IPS-18c (cell line): Measurements from ENCODE around the gene SGCD.

Experiments
- H3K4me3 ChIP-seq: 2 replicates; pipeline ENCODE4 v1.7.0; 2013; ENCODE audit warnings: low read depth, mild to moderate bottlenecking, low read length, moderate library complexity; ENCODE audit not compliant: insufficient read depth
- H3K9me3 ChIP-seq: one replicate; pipeline ENCODE4 v1.6.1; 2013; ENCODE audit warnings: mild to moderate bottlenecking, low read length, moderate library complexity; ENCODE audit not compliant: control insufficient read depth, insufficient read depth

The SGCD gene

GRCh38 chr5:156421798-156422197, 94.8 kb downstream of the SGCD start:
- H3K9me3 ChIP-seq = no peaks in the 10 kb centered on the region
- no peak overlapping the region for H3K4me3 ChIP-seq

- H3K9me3 ChIP-seq = no peaks in the 10 kb centered on the region
- no peak overlapping the region for H3K4me3 ChIP-seq
Measured at GRCh38 chr5:156423597-156423996, 96.6 kb downstream of the SGCD start.

GRCh38 chr5:156427315-156427714, 100.4 kb downstream of the SGCD start:
- H3K4me3 ChIP-seq = no peak overlapping the region
- no peaks in the 10 kb centered on the region for H3K9me3 ChIP-seq

GRCh38 chr5:156431956-156432829, 105.2 kb downstream of the SGCD start:
- Histone ChIP-seq H3K4me3 (no peak overlapping the region), H3K9me3 (no peaks in the 10 kb centered on the region)

- Histone ChIP-seq H3K9me3 (no peaks in the 10 kb centered on the region), H3K4me3 (no peak overlapping the region)
Measured at GRCh38 chr5:156432830-156433105, 105.8 kb downstream of the SGCD start.

DNA sequence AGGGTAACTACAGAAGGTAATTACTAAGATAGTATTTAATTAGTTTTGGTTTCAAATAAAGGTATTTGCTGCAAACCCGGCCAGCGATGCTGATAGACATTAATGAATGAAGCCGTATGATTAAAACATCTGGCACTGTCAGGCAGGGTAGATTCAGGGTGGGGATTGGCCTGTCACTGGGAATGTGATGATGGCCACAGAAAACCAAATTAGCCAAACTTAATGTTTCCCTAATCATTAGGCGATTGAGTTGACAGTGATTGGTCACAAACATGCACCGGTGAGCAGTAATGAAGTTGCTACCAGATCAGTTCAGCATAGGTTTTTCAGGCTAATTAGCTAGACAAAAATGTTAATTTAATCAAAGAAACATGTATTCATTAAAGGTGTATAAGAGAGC, 107.5 kb downstream of the SGCD start:
- Histone ChIP-seq H3K4me3 (no peak overlapping the region), H3K9me3 (no peaks in the 10 kb centered on the region)

DNA sequence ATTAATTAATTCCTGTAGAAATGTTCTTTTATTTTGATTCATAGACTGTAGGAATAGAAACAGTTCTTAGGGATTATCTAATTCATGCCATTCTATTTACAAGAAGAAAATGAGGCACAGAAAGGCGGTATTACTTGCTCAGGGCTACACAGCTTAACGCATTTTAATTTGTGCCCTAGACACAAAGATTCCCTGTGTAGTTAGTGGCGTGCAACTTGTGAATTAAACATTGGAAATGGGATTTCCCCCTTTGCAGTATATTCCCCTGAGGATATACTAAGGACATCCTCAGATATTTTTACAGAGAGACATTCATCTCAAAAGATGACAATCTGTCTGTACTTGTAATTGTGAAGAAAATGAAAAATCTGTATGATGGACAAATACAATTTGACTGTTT, 108.1 kb downstream of the SGCD start:
- no peak overlapping the region for H3K4me3 ChIP-seq
- H3K9me3 ChIP-seq = no peaks in the 10 kb centered on the region

GRCh38 chr5:156438076-156438475, 111.1 kb downstream of the SGCD start:
- Histone ChIP-seq H3K4me3 (no peak overlapping the region), H3K9me3 (no peaks in the 10 kb centered on the region)

DNA sequence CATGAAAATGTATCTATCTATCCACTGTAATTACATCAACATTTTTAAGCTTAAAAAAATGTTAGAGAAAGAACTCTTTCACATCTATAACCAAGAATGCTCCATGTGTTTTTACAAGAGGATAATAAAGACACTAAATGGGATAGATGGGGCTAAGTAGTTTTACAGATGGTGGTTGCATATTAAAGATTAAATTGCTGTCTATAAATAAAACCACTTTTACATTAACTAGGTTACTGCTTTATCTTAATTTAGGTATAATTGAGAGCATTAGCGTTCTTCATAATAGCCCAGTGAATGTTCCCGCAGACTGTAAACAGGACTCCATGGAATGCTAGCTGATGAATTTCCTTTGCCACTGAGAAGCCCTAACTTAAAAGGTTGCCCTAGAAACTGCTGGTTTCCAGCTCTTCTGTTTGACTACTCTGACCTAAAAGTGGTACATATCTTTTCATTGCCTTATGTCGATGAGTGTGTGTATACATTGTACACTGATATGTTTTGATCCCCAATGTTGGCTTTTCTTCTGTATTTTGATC, 117.9 kb downstream of the SGCD start:
- Histone ChIP-seq H3K4me3 (no peak overlapping the region), H3K9me3 (no peaks in the 10 kb centered on the region)

- H3K9me3 ChIP-seq = no peaks in the 10 kb centered on the region
- H3K4me3 ChIP-seq = no peak overlapping the region
Measured at GRCh38 chr5:156446526-156446925, 119.6 kb downstream of the SGCD start.

- H3K4me3 ChIP-seq = no peak overlapping the region
- H3K9me3 ChIP-seq = no peaks in the 10 kb centered on the region
Measured at GRCh38 chr5:156450778-156451177, 123.8 kb downstream of the SGCD start.

DNA sequence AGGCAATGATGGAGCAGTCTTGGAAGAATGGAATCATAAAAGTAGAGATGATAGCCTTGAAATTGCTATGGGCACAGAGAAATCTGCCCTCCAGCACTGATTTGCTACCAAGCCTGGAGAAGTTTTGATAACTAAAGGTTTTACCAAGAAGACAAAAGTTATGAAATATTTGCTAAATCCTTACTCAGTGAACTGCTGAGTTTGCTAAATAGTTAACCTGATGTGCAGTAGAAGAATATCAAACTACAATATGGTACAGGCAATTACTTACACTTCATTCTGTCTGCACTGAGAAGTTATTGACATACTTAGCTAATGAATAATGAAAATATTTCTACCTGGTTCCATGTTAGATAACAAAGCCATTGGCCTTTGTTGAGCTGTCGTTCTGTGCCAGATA, 124.5 kb downstream of the SGCD start:
- H3K4me3 ChIP-seq = no peak overlapping the region
- H3K9me3 ChIP-seq = no peaks in the 10 kb centered on the region

DNA sequence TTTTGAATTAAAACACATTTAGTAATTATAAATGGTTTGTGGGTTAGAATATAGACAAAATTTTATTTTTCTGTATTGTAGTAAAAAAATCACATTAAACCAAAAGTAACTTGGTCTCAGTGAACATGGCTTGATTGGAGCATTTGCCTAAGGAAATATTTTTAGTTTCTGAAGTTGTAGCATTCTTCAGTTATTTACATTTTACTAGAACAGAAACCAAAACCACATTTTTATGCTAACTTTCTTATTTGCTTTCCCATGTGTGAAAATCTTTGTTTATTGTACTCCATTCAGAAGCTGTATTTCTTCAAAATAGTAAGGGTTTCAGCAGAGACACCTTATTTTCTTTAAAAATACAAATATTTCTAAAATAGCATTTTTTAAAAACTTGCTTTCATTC, 129.9 kb downstream of the SGCD start:
- H3K9me3 ChIP-seq = no peaks in the 10 kb centered on the region

GRCh38 chr5:156459812-156460385, 132.9 kb downstream of the SGCD start:
- H3K4me3 ChIP-seq = no peak overlapping the region
- no peaks in the 10 kb centered on the region for H3K9me3 ChIP-seq

More for the DNA sequence above, 129.9 kb downstream of the SGCD start:
- H3K4me3 ChIP-seq = no peak overlapping the region

DNA sequence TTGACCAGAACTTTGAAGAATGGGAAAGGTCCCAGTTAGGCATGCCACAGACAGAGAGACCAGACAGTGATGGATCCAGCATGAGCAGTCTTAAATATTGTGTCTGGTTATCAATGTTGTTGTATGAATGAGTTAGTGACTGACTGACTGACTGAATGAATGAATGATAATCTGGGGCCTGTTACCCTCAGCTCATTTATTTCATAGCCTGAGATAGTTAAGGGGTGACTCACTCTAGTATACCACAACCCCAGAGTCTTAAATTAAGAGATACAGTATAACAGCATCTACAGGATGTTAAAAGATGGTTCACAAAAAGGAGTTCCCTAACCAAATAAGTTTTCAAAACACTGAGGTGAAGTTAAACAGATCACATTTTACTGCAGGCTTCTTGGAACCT, 133.5 kb downstream of the SGCD start:
- H3K9me3 ChIP-seq = no peaks in the 10 kb centered on the region
- no peak overlapping the region for H3K4me3 ChIP-seq

- Histone ChIP-seq H3K4me3 (no peak overlapping the region), H3K9me3 (no peaks in the 10 kb centered on the region)
Measured at GRCh38 chr5:156466871-156467270, 139.9 kb downstream of the SGCD start.

- Histone ChIP-seq H3K4me3 (no peak overlapping the region), H3K9me3 (no peaks in the 10 kb centered on the region)
Measured at GRCh38 chr5:156469636-156470035, 142.7 kb downstream of the SGCD start.

DNA sequence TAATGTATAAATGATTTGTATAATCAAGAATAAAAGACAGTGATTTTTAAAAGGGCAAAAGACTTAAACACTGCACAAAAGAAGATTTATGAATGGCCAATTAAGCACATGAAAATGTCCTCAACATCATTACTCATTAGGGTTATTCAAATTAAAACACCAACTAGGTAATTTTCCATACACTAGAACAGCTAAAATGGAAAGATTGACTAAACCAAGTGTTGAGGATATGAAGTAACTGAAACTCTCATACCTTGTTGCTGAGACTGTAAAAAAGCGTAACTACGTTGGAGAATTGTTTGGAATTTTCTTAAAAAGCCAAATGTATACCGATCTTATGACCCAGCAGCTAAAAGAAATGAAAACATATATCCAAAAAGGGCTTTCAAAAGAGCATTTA, 144.9 kb downstream of the SGCD start:
- Histone ChIP-seq H3K4me3 (no peak overlapping the region), H3K9me3 (no peaks in the 10 kb centered on the region)
